ENCODE results near the gene CFAP46. TPM values are rescaled to one million over a fixed set of nuclear protein-coding genes. Genes with fewer than 3 reads are reported as not detected.

The CFAP46 gene
- total and polyA plus RNA-seq, 9 of the 15 experiments (the other 6 are each of a cell fraction or from before 2014, with no cell fraction given), result not detected

- ATAC-seq (no peak), DNase-seq (ENCODE audit: extremely low read depth in 1 of 4, low spot score in 3 of 4) (no peak), FAIRE-seq (no peak)
- 6% methylated on average over 8 of the region's 31 CpGs for WGBS (ENCODE audit: insufficient coverage, low coverage, missing lambda C conversion rate)
- Histone ChIP-seq H3K9ac (ENCODE audit: insufficient read depth in 1 of 2, low read depth in 2 of 2, low read length in 2 of 2) (no peak overlapping the region), H3K79me2 (ENCODE audit: control insufficient read depth, insufficient read depth, low read length) (no peaks in the 10 kb centered on the region), H3K4me1 (replicated peaks in 1 of 2; ENCODE audit: control insufficient read depth in 2 of 2, insufficient read depth in 2 of 2, low read length in 2 of 2) (peaks cover 0 to 11% of the 10 kb centered on the region in 2 experiments; a peak in 2 of 5 replicates), H2AFZ (ENCODE audit: low read depth, low read length) (no peak overlapping the region), H3K4me2 (ENCODE audit: insufficient read depth, low read length) (no peak overlapping the region), H3K27ac (ENCODE audit: extremely low read depth, low read depth, low read length) (no peak overlapping the region), H3K9me1 (ENCODE audit: control insufficient read depth, insufficient read depth, low read length) (no peaks in the 10 kb centered on the region), H3K9me3 (replicated peaks; ENCODE audit: control insufficient read depth, insufficient read depth, low read depth, low read length) (no peaks in the 10 kb centered on the region), H3K4me3 (no peak overlapping the region), H3K27me3 (ENCODE audit: control insufficient read depth in 2 of 2, insufficient read depth in 2 of 2, low read length in 2 of 2) (peaks cover 2 to 58% of the 10 kb centered on the region in 2 experiments; a peak in 3 of 5 replicates), H3K36me3 (ENCODE audit: control insufficient read depth, insufficient read depth, low read length) (no peaks in the 10 kb centered on the region), H4K20me1 (replicated peaks; ENCODE audit: control insufficient read depth, insufficient read depth, low read length) (0 out of 2 replicates have a peak, but pooled peaks cover 7% of the 10 kb centered on the region)
- ChIA-PET CTCF (ENCODE audit: low intra/inter-chr PET ratio) (no interaction called here), POLR2A (no interaction called here)
- TF ChIP-seq CEBPG (CRISPR knock-in tag; IDR thresholded peaks at IDR 0.05) (no peak), CEBPG (tag; conservative IDR thresholded peaks at IDR 0.05 in 1 of 2, IDR thresholded peaks at IDR 0.05 in 1 of 2) (no peak), THRAP3 (IDR thresholded peaks at IDR 0.05; ENCODE audit: borderline replicate concordance) (no peak), IRF1 (CRISPR knock-in tag; IDR thresholded peaks at IDR 0.05; ENCODE audit: borderline replicate concordance) (no peak), POLR2B (IDR thresholded peaks at IDR 0.05; ENCODE audit: low read depth, partially characterized antibody) (no peak), TCF7L2 (IDR thresholded peaks at IDR 0.05; ENCODE audit: low read depth, low read length) (no peak), HNRNPUL1 (IDR thresholded peaks at IDR 0.05; ENCODE audit: low read length) (no peak), CBFA2T3 (IDR thresholded peaks at IDR 0.05) (no peak), ZNF77 (CRISPR knock-in tag; IDR thresholded peaks at IDR 0.05) (no peak), BRD9 (IDR thresholded peaks at IDR 0.05; ENCODE audit: low read depth, partially characterized antibody) (no peak), TAF1 (IDR thresholded peaks at IDR 0.05; ENCODE audit: control insufficient read depth, extremely low read depth, insufficient read depth, low read length, severe bottlenecking) (no peak), ZNF165 (CRISPR knock-in tag; IDR thresholded peaks at IDR 0.05; ENCODE audit: borderline replicate concordance) (no peak), CBX8 (IDR thresholded peaks at IDR 0.05; ENCODE audit: borderline replicate concordance, extremely low read depth, low read depth, low read length, poor library complexity, severe bottlenecking) (no peak), GTF2A2 (tag; IDR thresholded peaks at IDR 0.05) (no peak), ILK (tag; IDR thresholded peaks at IDR 0.05; ENCODE audit: borderline replicate concordance, low read depth) (no peak), PTTG1 (tag; IDR thresholded peaks at IDR 0.05; ENCODE audit: low read depth) (no peak)
- TF ChIP-seq, protein P1, sequence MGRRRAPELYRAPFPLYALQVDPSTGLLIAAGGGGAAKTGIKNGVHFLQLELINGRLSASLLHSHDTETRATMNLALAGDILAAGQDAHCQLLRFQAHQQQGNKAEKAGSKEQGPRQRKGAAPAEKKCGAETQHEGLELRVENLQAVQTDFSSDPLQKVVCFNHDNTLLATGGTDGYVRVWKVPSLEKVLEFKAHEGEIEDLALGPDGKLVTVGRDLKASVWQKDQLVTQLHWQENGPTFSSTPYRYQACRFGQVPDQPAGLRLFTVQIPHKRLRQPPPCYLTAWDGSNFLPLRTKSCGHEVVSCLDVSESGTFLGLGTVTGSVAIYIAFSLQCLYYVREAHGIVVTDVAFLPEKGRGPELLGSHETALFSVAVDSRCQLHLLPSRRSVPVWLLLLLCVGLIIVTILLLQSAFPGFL (CRISPR knock-in tag; IDR thresholded peaks at IDR 0.05), result no peak
- no TSS peak for BruUV-seq (replicated peaks)
- intact Hi-C loops (cut with micrococcal nuclease), result no loop called here
- in situ Hi-C loops (cut with MboI), result no loop called here
Measured at GRCh38 chr10:132916956-132917666, 25.3 kb downstream of the CFAP46 start.
